Measurements from ENCODE around the gene CLEC4E. TPM values are rescaled to one million over a fixed set of nuclear protein-coding genes. Genes with fewer than 3 reads are reported as not detected.

CLEC4E gene
- polyA plus RNA-seq, 1 donor: 1.8 TPM

Other genes starting within 250 kb of the CLEC4E start
- 0.27 TPM for gene CLEC6A, start 84.9 kb downstream of the CLEC4E start, polyA plus RNA-seq (ENCODE audit: insufficient read length)
- 0.43 TPM for gene CLEC4D, start 27.4 kb downstream of the CLEC4E start, polyA plus RNA-seq (ENCODE audit: insufficient read length)
- 0.45 TPM for gene AICDA, start 72.0 kb upstream of the CLEC4E start, polyA plus RNA-seq (ENCODE audit: insufficient read length)
- gene MFAP5, start 121.9 kb upstream of the CLEC4E start, polyA plus RNA-seq (ENCODE audit: insufficient read length): 0.25 TPM
- 140 TPM for gene RIMKLB, start 157.1 kb upstream of the CLEC4E start, polyA plus RNA-seq (ENCODE audit: insufficient read length)

All from left kidney (tissue), 1 donor.